ENCODE results near the gene CSH1.
"Not testable (repeated sequence)": the region's sequence is repeated elsewhere in the genome, so short reads cannot be mapped to it uniquely, and the experiment has no call there.

CSH1 gene

DNA sequence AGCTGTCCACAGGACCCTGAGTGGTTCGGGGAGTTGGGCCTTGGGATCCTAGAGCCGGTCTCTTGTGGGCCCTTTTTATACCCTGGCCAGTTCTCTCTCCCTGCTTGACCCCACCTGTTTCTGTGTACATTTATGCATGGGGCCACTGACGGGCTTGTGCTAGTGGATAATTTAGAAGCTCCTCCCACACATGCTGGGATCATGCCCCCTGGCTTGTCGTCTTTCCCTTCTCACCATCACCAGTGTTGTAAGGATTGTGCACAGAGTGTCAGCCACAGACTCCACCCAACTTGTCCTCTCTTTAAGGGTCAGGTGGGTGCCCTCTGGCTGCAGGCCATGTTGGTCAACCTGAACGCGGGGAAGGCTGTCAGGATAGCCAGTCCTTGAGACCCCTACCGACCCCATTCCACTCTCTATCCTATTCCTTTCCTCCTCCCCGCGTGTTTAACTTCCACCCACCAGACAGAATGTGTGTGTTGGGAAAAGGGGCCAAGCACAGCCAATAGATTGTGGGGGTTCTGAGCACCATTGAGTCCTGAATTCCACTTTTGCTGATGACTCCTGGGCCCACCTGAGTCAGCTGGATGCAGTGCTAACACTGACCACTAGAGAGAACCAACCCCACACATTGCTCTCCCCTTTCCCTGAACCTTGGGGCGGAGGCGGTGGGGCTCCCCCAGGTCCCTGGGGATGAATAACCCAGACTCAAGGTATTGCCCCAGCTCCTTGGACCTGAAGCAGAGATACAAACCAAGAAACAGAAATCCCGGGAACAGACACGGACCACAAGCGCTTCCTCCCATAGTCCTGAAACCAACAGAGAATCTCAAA lies at the start of gene CSH1:
Gene CSH1, minus strand, starts transcription at position 51 of the 831 bp plus-strand sequence. CDS start 63 bp downstream, outside the sequence.
- DNase-seq, result not testable (repeated sequence)

GRCh38 chr17:63945784-63946439 lies 49.5 kb upstream of the CSH1 start:
- DNase-seq, result no peak

DNA sequence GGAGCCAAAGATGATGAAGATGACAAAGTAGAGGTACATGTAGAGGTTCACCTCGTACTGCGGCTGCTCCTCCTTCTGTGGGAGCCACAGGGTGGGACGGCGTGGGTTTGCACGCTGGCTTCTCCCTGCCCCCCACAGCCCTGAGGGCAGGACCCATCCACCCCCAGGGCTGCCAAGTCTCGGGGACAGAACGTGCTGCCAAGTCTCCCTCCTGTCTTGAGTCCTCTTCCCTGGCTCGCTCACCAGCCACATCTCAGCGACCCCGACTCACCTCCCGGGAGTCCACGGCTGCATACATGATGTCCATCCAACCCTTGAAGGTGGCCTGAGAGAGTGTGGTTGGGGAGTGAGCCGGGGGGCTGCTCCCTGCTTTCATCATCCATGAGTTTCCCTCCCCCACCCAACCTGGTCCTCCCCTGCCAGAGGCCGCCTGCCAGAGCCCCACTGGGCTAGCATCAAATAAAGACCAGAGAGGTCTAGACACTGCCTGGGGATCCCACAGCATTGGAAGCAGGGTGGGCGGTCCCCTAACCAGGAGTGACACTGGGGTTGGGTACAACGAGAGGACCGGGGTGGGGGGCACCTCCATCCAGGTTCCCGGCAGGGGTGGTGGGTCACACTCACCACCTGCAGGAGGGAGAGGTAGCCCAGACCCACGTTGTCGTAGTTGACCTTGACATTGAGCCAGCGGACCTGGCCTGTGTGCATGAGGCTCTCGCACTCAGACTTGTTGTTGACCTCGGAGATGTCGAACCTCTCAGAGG lies 48.5 kb upstream of the CSH1 start:
- DNase-seq, result no peak

DNA sequence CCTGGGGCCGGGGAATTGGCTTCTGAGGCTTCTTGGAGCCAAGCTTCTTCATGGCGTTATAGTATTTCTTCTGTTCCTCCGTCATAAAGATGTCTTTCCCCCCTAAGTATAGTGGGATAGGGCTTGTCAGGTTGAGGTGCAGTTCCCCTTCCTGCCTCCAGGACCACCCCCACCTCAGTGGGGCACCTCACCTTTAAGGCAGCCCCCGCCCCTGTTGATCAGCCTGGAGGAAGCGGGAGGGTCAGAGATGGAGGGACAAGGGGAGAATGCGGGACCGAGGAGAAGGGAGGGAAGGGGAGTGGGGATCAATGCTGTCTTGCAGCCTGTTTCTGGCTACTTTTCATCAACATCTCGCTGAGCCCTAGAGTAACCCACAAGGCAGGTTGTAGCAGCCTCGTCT lies 47.4 kb upstream of the CSH1 start:
- DNase-seq, result no peak

- no peak for DNase-seq
Observed at GRCh38 chr17:63942309-63942985, 46.1 kb upstream of the CSH1 start.

DNA sequence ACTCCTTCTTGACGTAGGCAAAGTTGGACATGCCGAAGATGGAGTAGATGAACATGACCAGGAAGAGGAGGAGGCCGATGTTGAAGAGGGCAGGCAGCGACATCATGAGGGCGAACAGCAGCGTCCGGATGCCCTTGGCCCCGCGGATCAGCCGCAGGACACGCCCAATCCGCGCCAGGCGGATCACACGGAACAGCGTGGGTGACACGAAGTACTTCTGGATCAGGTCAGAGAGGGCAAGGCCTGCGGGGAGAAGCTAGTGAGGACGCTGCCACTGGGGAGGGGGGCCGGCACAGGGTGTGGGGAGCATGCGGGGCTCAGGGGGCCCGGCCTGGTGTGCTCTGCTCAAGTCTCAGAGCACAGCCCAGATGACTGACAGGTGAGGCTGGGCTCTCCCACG lies 45.4 kb upstream of the CSH1 start:
- no peak for DNase-seq

GRCh38 chr17:63941162-63941561 lies 44.8 kb upstream of the CSH1 start:
- DNase-seq, result no peak

DNA sequence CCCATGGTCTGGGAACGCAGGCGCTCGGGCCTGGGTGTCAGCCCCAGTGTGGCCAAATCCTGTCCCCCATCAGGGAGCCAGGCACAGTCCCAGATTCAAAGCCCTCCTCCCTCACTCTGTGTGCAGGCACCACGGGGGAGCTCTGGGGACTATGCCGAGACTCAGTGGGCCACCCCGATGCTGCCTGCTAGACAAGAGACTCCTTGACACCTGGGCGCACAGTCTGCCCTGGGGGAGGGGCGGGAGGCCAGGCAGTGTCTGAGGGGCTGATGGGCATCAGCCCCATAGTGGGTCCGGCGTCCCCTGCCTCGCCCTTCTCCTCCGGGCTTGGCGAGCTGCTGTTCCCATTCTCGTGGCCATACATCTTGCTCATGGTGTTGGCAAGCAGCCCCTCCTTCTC lies 44.2 kb upstream of the CSH1 start:
- DNase-seq, result no peak

- DNase-seq, result no peak
Observed at GRCh38 chr17:63939884-63940283, 43.5 kb upstream of the CSH1 start.

- no peak for DNase-seq
Observed at GRCh38 chr17:63939401-63939800, 43.0 kb upstream of the CSH1 start.

- DNase-seq, result no peak
Observed at GRCh38 chr17:63937920-63938319, 41.5 kb upstream of the CSH1 start.

GRCh38 chr17:63937319-63937718 lies 40.9 kb upstream of the CSH1 start:
- no peak for DNase-seq

DNA sequence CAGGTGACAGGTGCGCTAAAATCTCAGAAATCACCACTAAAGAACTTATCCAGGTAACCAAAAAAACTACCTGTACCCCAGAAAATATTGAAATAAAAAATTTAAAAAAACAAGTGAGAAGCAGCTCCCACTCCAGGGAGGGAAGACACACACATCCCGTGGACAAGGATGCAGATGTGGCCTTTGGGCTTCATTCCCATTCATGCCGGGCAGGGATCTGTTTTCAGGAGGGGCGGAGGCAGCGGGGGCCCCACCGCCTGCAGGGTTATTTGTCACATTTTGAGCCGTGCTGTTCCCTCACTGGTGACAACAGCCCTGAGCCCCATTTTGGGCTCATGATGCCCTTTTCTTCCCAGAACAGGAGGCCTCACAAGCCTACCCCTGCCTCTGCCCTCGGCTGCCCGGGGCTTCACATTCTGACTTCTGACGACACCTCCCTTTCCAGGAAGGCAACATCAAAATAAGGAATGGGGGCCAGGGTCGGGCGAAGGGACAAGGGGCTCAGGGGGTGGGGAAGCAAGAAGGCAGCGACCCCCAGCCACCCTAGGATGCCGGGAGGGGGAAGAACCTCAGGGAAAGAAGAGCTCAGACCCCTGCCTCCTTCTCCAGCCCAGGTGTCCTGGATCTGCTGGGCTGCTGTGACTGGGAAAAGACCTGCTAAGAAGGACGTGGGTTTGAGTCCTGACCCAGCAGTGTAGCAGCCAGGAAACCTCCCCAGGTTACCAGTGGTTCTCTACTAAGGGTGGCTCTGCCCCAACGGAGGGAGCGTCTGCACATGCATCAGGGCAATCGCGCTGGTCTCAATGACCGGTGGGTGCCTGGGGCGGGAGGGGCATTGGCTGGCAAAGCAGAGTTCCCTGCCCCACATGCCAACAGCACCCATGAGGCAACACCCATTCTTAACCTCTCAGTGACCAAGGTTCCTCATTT lies 38.1 kb upstream of the CSH1 start:
- no peak for DNase-seq

GRCh38 chr17:63933598-63933997 lies 37.2 kb upstream of the CSH1 start:
- no peak for DNase-seq

- no peak for DNase-seq
Observed at GRCh38 chr17:63932721-63933120, 36.3 kb upstream of the CSH1 start.

GRCh38 chr17:63931981-63932561 lies 35.7 kb upstream of the CSH1 start, which contains the start of gene CD79B:
TSS of gene CD79B (minus strand) at chr17:63932331. CDS start at chr17:63932261, 70 bp downstream.
- peak in 3 of 6 experiments; percentile 38 to 68 (median 50) for DNase-seq

DNA sequence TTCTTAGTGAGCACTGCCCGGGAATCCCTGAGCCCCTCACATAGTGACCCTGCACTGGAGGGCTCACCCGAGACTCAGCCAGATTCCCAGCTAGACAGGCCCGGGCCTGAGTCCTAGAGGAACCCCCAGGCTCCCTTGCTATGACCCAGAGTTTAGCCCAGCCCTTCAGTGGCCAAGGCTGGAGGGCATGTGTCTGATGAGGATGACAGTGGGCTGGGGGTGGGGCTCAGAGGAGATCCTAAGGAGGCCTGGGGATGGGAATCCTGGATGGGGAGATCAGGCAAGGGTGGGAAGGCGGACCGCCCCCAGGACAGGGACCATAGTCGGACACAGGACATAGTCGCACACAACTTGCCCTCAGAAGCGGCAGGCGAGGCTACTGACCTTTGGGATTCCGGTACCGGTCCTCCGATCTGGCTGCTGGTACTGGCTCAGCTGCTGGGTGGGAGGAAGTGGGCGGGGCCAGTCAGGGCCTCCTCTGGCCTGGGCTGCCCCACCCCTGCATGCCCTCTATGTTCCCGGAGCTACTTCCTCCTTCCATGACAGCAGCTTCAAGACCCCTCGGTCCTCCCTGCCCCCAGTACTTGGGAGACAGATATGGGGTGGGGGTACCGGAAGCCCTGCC lies 34.7 kb upstream of the CSH1 start:
- peak; percentile 10 to 56 (median 34) for DNase-seq

GRCh38 chr17:63929860-63930766 lies 33.7 kb upstream of the CSH1 start:
- DNase-seq, result no peak

- no peak for DNase-seq
Observed at GRCh38 chr17:63928966-63929695, 32.8 kb upstream of the CSH1 start.
